GM12878 (cell line): ENCODE results near the gene BCKDK. TPM values are rescaled to one million over a fixed set of nuclear protein-coding genes. Genes with fewer than 3 reads are reported as not detected.

Experiments used
- ATAC-seq: fragments of 200-7000 bp; cut with Tn5 transposase; 3 replicates; pipeline ENCODE4 v1.9.1; 2020; ENCODE audit warnings: mild to moderate bottlenecking, moderate library complexity
- BruUV-seq: library from RNA; stranded (reverse); fragments of 400-500 nt; replicated peaks from 2 replicates; lab custom pipeline; 2021; lab: Mats Ljungman, UMichigan
- CTCF ChIA-PET: fragments of 300-600 bp; sonication (Branson Sonifier 250); formaldehyde crosslinking; extraction: SDS; loops from one replicate; lab custom pipeline; 2021; ENCODE audit warnings: inconsistent platforms; lab: Yijun Ruan, JAX
- POLR2A ChIA-PET: fragments of 350-600 bp; formaldehyde crosslinking; extraction: SDS; loops from one replicate; lab custom pipeline; 2021; ENCODE audit warnings: inconsistent platforms; lab: Charles Lee
- RAD21 ChIA-PET: fragments of 300-600 bp; sonication (Branson Sonifier 250); formaldehyde crosslinking; loops from one replicate; lab custom pipeline; 2023; ENCODE audit warnings: antibody characterized with exemption; ENCODE audit not compliant: unreplicated experiment; lab: Charles Lee
- SMC1A ChIA-PET: fragments of 300-600 bp; sonication (Branson Sonifier 250); formaldehyde crosslinking; loops from one replicate; lab custom pipeline; 2023; ENCODE audit not compliant: unreplicated experiment, uncharacterized antibody; lab: Charles Lee
- DNase-seq: peaks from one replicate; pipeline ENCODE4 v3.0.0-alpha.2; 2011; ENCODE audit warnings: low read depth, low spot score
- FAIRE-seq: peaks from 3 replicates; lab custom pipeline; 2011; peaks lifted over from hg19 to GRCh38; lab: Jason Lieb, UNC
- H2AFZ ChIP-seq: 2 replicates; pipeline ENCODE4 v1.6.0; 2011; ENCODE audit warnings: low read depth, low read length, control low read depth; ENCODE audit not compliant: control insufficient read depth
- H3K27ac ChIP-seq: 2 replicates; pipeline ENCODE4 v1.5.1; 2011; ENCODE audit warnings: control low read depth; ENCODE audit not compliant: control insufficient read depth, insufficient read depth
- H3K27me3 ChIP-seq, 2 experiments: replicated peaks in 1 of 2; 2 replicates each; pipeline versions ENCODE4 v1.6.0 to v1.6.1; 2011; ENCODE audit warnings: low read length in 1 of 2; ENCODE audit not compliant: control insufficient read depth in 2 of 2, insufficient read depth in 2 of 2
- H3K36me3 ChIP-seq, 2 experiments: 2 replicates each; pipeline ENCODE4 v1.5.1; 2011; ENCODE audit warnings: low read length in 1 of 2; ENCODE audit not compliant: control insufficient read depth in 2 of 2, insufficient read depth in 2 of 2
- H3K4me1 ChIP-seq: 2 replicates; pipeline ENCODE4 v1.6.1; 2011; ENCODE audit warnings: mild to moderate bottlenecking, low read length, moderate library complexity, mixed read lengths; ENCODE audit not compliant: control insufficient read depth, insufficient read depth
- H3K4me2 ChIP-seq: 2 replicates; pipeline ENCODE4 v1.6.0; 2011; ENCODE audit warnings: control low read depth; ENCODE audit not compliant: control insufficient read depth, insufficient read depth
- H3K4me3 ChIP-seq: fragments of 200-600 bp; sonication (generic); 2 replicates; pipeline ENCODE4 v1.5.1; 2016
- H3K79me2 ChIP-seq: 2 replicates; pipeline ENCODE4 v1.6.0; 2011; ENCODE audit warnings: low read length; ENCODE audit not compliant: control insufficient read depth, insufficient read depth
- H3K9ac ChIP-seq: 2 replicates; pipeline ENCODE4 v1.8.0; 2011; ENCODE audit warnings: low read length, control low read depth, mixed read lengths; ENCODE audit not compliant: control insufficient read depth, insufficient read depth
- H3K9me3 ChIP-seq: replicated peaks from 3 replicates; pipeline ENCODE4 v1.5.1; 2011; ENCODE audit warnings: mild to moderate bottlenecking, low read length; ENCODE audit not compliant: control insufficient read depth, insufficient read depth
- H4K20me1 ChIP-seq: 2 replicates; pipeline ENCODE4 v1.6.0; 2011; ENCODE audit not compliant: control insufficient read depth, insufficient read depth
- TCF12 ChIP-seq: IDR thresholded peaks from 2 replicates; pipeline ENCODE4 v1.6.1; 2011; ENCODE audit warnings: low read depth, mild to moderate bottlenecking, low read length
- ZNF24 ChIP-seq: fragments of 450-650 bp; IDR thresholded peaks from 2 replicates; pipeline ENCODE4 v1.6.1; 2017; ENCODE audit warnings: antibody characterized with exemption, mild to moderate bottlenecking
- WGBS: methylation state at CpG from one replicate; pipeline ENCODE4 v1.1.6; 2016; ENCODE audit warnings: low lambda C conversion rate; ENCODE audit not compliant: insufficient replicate concordance, insufficient coverage; ENCODE audit errors: missing lambda C conversion rate; 5-methylcytosine and 5-hydroxymethylcytosine counted together
- in situ Hi-C: fragments of 300-500 bp; cut with MboI; formaldehyde crosslinking; loops from 9 replicates; pipeline ENCODE4 v1.14.3; 2018; ENCODE audit warnings: mixed read lengths
- intact Hi-C: fragments of 100-400 bp; cut with micrococcal nuclease; formaldehyde crosslinking; loops from one replicate; pipeline ENCODE4 v1.14.2; 2022; ENCODE audit not compliant: unreplicated experiment
- polyA plus RNA-seq, 11 experiments: library from polyadenylated mRNA; depleted of rRNA in 4 of 11; unstranded in 6 of 11; stranded (reverse) in 5 of 11; fragments of >200 nt; fragmentation: Nextera tagmentation in 4 of 11; fragmentation: Illumina TruSeq in 1 of 11; extraction: Ambion mirVana in 4 of 11; extraction: Trizol in 1 of 11; gene quantifications; 1 replicate in 1 of 11; 2 replicates in 10 of 11; pipeline versions ENCODE4 v1.2.1 to v1.2.3, GENCODE V29; 2011 to 2016; ENCODE audit warnings: inconsistent platforms in 2 of 11, missing spikeins in 2 of 11, low read depth in 1 of 11
- total RNA-seq, 4 experiments: library from RNA; depleted of rRNA in 3 of 4; stranded (reverse); fragments of >200 nt in 3 of 4; fragmentation: Illumina TruSeq in 1 of 4; extraction: Trizol in 1 of 4; gene quantifications; 2 replicates each; pipeline versions ENCODE4 v1.2.1 to v1.2.3, GENCODE V29; 2013 to 2021
- TF ChIP-seq, protein P1 (sequence below): fragments of 450-650 bp; formaldehyde crosslinking; IDR thresholded peaks from 2 replicates; pipeline ENCODE4 v1.4.0; 2022; ENCODE audit warnings: mild to moderate bottlenecking, moderate library complexity
- TF ChIP-seq, protein P2 (sequence below): IDR thresholded peaks from 2 replicates; pipeline ENCODE4 v1.6.1; 2011; ENCODE audit warnings: low read depth, mild to moderate bottlenecking, low read length, moderate library complexity, borderline replicate concordance; ENCODE audit errors: extremely low read depth

The BCKDK gene
- total and polyA plus RNA-seq, 10 of the 15 experiments (the other 5 are each of a cell fraction or from before 2014, with no cell fraction given): 0.68 to 56.6 (median 32.8) TPM

DNA sequence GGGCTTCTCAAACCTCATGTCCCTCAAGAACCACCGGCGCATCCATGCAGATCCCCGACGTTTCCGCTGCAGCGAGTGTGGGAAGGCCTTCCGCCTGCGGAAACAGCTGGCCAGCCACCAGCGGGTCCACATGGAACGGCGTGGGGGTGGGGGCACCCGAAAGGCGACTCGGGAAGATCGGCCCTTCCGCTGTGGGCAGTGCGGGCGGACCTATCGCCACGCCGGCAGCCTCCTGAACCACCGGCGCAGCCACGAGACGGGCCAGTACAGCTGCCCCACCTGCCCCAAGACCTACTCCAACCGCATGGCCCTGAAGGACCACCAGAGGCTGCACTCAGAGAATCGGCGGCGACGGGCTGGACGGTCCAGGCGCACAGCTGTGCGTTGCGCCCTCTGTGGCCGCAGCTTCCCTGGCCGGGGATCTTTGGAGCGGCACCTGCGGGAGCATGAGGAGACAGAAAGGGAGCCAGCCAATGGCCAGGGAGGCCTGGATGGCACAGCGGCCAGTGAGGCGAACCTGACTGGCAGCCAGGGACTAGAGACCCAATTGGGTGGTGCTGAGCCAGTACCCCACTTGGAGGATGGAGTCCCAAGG, 28.1 kb upstream of the BCKDK start:
- intact Hi-C loops (no loop called here), in situ Hi-C loops (no loop called here)
- H3K9ac ChIP-seq: no peak overlapping the region
- no peak overlapping the region for H3K27ac ChIP-seq
- POLR2A ChIA-PET: no interaction called here
- no peak for DNase-seq
- H3K4me2 ChIP-seq: no peak overlapping the region
- H3K9me3 ChIP-seq: no peaks in the 10 kb centered on the region
- H3K79me2 ChIP-seq: peaks cover 8% of the 10 kb centered on the region
- no peak overlapping the region for H3K4me3 ChIP-seq
- ATAC-seq: no peak
- TF ChIP-seq, protein P1, sequence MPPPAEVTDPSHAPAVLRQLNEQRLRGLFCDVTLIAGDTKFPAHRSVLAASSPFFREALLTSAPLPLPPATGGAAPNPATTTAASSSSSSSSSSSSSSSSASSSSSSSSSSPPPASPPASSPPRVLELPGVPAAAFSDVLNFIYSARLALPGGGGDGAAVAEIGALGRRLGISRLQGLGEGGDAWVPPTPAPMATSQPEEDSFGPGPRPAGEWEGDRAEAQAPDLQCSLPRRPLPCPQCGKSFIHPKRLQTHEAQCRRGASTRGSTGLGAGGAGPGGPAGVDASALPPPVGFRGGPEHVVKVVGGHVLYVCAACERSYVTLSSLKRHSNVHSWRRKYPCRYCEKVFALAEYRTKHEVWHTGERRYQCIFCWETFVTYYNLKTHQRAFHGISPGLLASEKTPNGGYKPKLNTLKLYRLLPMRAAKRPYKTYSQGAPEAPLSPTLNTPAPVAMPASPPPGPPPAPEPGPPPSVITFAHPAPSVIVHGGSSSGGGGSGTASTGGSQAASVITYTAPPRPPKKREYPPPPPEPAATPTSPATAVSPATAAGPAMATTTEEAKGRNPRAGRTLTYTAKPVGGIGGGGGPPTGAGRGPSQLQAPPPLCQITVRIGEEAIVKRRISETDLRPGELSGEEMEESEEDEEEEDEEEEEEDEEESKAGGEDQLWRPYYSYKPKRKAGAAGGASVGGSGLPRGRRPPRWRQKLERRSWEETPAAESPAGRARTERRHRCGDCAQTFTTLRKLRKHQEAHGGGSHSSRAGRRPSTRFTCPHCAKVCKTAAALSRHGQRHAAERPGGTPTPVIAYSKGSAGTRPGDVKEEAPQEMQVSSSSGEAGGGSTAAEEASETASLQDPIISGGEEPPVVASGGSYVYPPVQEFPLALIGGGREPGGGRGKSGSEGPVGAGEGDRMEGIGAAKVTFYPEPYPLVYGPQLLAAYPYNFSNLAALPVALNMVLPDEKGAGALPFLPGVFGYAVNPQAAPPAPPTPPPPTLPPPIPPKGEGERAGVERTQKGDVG: no peak
- TF ChIP-seq, protein P2, sequence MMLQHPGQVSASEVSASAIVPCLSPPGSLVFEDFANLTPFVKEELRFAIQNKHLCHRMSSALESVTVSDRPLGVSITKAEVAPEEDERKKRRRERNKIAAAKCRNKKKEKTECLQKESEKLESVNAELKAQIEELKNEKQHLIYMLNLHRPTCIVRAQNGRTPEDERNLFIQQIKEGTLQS: no peak
- TF ChIP-seq TCF12 (no peak), ZNF24 (no peak)
- no peak for FAIRE-seq
- no peaks in the 10 kb centered on the region; the same call in 1 of the 2 replicates for H4K20me1 ChIP-seq
- peaks cover 8 to 14% of the 10 kb centered on the region in 2 experiments; a peak in 3 of 4 replicates for H3K36me3 ChIP-seq
- no peaks in the 10 kb centered on the region; the same call in 1 of the 2 replicates for H3K4me1 ChIP-seq
- WGBS: 97% methylated on average over 40 of the region's 40 CpGs
- CTCF ChIA-PET: no interaction called here
- RAD21 ChIA-PET: no interaction called here
- no peak overlapping the region for H2AFZ ChIP-seq
- no peaks in the 10 kb centered on the region for H3K27me3 ChIP-seq
- SMC1A ChIA-PET: no interaction called here
- BruUV-seq: no TSS peak
